ENCODE results near the gene MAPKAPK5. TPM values are rescaled to one million over a fixed set of nuclear protein-coding genes. Genes with fewer than 3 reads are reported as not detected.

Gene MAPKAPK5
- total and polyA plus RNA-seq, 2 of the 13 experiments (the other 11 are each of a cell fraction or from before 2014, with no cell fraction given): 43.2 to 58.2 TPM

- Histone ChIP-seq H3K4me2 (ENCODE audit: low read depth, low read length) (no peak overlapping the region), H3K79me2 (ENCODE audit: insufficient read depth, low read length) (no peaks in the 10 kb centered on the region), H3K4me1 (ENCODE audit: insufficient read depth, low read length) (peaks cover 8% of the 10 kb centered on the region; the same call in 1 of the 2 replicates), H3K9me3 (ENCODE audit: low read length) (no peaks in the 10 kb centered on the region), H2AFZ (ENCODE audit: low read length) (no peak overlapping the region), H3K9ac (ENCODE audit: insufficient read depth, low read depth, low read length) (no peak overlapping the region), H3K27ac (ENCODE audit: extremely low read length, insufficient read depth, low read length) (no peak overlapping the region), H3K4me3 (replicated peaks in 1 of 3; ENCODE audit: insufficient read depth in 1 of 3, low read depth in 2 of 3, low read length in 3 of 3) (no peak overlapping the region), H3K27me3 (ENCODE audit: control insufficient read depth in 1 of 2, insufficient read depth in 2 of 2, low read length in 2 of 2) (no peaks in the 10 kb centered on the region), H4K20me1 (ENCODE audit: insufficient read depth, low read length) (no peaks in the 10 kb centered on the region), H3K36me3 (replicated peaks in 1 of 2; ENCODE audit: control insufficient read depth in 1 of 2, insufficient read depth in 2 of 2, low read length in 2 of 2) (no peaks in the 10 kb centered on the region)
- FAIRE-seq (no peak), ATAC-seq (no peak), DNase-seq (ENCODE audit: low spot score) (no peak)
- no TSS peak for BruUV-seq (replicated peaks)
- intact Hi-C loops (cut with micrococcal nuclease; ENCODE audit: unreplicated experiment) (no loop called here), in situ Hi-C loops (cut with HindIII; ENCODE audit: extremely low pct_ligation_motif_present, low pct_unique_long_range_greater_than_20kb) (no loop called here)
- ChIA-PET CTCF (ENCODE audit: low intra/inter-chr PET ratio, low total read pairs) (no interaction called here), POLR2A (no interaction called here)
- WGBS (ENCODE audit: low lambda C conversion rate): 38% methylated on average over 2 of the region's 2 CpGs
- no peak for TF ChIP-seq ZNF280D (CRISPR knock-in tag; IDR thresholded peaks at IDR 0.05)
- TF ChIP-seq DNMT1 (CRISPR knock-in tag; IDR thresholded peaks at IDR 0.05): no peak
- no peak for TF ChIP-seq ZNF275 (CRISPR knock-in tag; IDR thresholded peaks at IDR 0.05; ENCODE audit: borderline replicate concordance)
- TF ChIP-seq ZNF687 (CRISPR knock-in tag; IDR thresholded peaks at IDR 0.05): no peak
- TF ChIP-seq HBP1 (CRISPR knock-in tag; IDR thresholded peaks at IDR 0.05; ENCODE audit: low read depth): no peak
- no peak for TF ChIP-seq RERE (CRISPR knock-in tag; IDR thresholded peaks at IDR 0.05; ENCODE audit: low read depth)
- TF ChIP-seq SIN3B (IDR thresholded peaks at IDR 0.05; ENCODE audit: low read length): no peak
- TF ChIP-seq ZNF350 (CRISPR knock-in tag; IDR thresholded peaks at IDR 0.05; ENCODE audit: borderline replicate concordance, low read depth): no peak
Measured at GRCh38 chr12:111826992-111827391, 15.0 kb upstream of the MAPKAPK5 start.

All from HepG2 (cell line).